ENCODE data around the gene NOX1. TPM values are rescaled to one million over a fixed set of nuclear protein-coding genes. Genes with fewer than 3 reads are reported as not detected.
A peak's percentile ranks its signal among the peaks of the same experiment; 100 is the strongest.

Gene NOX1
- 1 to 10 TPM in 1 of 4 donors, under 1 TPM in 3; 0.52 to 1.2 (median 0.90) TPM for polyA plus RNA-seq (ENCODE audit: insufficient read length in 4 of 4)

DNA sequence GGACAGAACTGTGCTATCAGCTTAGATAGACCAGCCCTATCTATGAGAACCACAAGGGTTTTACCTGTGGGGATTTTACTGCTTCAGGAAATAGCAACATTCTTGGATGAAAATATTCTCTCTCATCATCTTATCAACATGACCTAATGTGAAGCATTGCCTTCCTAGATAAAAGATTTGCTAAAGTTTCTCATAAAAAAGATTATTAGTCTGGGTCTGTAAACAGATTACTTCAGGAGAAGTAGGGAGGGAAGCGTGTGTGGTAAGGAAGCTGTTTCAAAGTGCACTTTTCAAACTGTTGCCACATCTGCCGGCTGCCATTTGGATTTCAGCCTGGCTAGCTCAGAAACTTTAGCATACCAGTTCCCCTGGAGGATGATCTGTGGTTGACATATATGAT lies at the start of gene NOX1:
Gene NOX1 (minus strand): TSS at position 35 of the 400 bp plus-strand sequence. CDS start 220 bp downstream, outside the sequence.
- no peak for DNase-seq (ENCODE audit: low read depth in 4 of 4, low spot score in 2 of 4)

DNA sequence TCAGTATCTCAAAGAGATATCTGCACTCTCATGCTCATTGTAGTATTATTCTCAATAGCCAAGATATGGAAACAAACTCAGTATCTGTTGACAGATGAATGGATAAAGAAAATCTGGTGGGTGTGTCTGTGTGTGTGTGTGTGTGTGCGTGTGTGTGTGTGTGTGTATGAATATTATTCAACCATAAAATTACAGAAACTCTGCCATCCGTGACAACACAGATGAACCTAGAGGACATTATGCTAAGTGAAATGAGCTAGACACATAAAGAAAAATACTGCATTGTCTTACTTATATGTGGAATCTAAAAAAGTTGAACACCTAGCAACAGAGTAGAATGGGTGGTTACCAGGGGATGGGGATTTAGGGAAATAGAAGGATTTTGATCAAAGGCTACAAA lies 41.4 kb upstream of the NOX1 start:
- no peak for DNase-seq (ENCODE audit: low read depth in 4 of 4, low spot score in 2 of 4)

DNA sequence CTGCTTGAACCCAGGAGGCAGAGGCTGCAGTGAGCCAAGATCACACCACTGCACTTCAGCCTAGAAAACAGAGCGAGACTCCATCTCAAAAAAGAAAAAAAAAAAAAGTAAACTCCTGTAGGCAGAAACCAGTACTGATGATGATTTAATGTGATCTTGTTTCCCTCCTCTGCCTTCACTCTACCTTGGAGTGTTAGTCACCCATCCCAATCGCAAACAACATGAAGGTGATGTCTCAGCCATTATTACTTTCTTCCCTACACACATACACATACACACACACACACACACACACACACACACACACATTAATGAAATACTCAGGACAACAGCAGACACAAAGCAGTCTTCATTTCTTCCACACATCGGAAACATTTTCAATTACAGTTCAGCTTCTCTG lies 39.0 kb upstream of the NOX1 start:
- DNase-seq (ENCODE audit: low read depth in 4 of 4, low spot score in 2 of 4): no peak

DNA sequence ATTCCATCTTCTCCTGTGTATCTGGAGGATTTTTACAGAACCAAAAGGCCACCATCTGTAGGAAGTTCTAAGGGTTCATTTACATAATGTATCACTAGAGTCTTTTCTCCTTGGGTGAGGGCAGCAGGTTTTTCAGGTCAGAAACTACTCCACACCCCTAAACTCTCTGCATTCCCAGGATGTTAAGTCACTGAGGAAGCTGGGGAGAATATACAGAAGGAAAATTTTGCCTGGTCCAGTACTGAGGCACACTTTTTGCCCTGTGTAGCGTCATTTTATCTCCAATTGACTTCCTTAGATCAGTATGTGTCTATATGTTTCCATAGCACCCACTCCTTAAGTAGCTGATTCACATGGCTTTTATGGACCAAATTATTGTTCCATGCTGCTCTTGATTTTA lies 37.6 kb upstream of the NOX1 start:
- DNase-seq (ENCODE audit: low read depth in 4 of 4, low spot score in 2 of 4): no peak

DNA sequence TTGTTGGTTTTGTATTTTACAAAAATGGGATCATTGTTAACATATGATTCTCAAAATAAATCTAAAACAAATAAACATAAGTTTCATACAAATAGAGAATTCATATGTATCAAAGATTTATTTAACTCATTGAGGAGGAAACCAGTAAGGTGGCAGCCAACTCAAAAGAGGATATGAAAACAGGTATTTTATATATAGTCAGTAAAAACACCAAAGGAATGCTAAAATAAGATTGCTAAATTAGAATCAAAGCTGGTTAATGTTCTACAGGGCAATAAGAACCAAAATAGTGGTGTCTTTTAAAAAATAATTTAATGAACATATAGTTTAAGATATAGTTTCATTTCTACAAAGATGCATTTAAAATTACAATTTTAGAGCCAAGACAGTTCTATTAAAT lies 31.5 kb upstream of the NOX1 start:
- DNase-seq (ENCODE audit: low read depth in 4 of 4, low spot score in 2 of 4): no peak

DNA sequence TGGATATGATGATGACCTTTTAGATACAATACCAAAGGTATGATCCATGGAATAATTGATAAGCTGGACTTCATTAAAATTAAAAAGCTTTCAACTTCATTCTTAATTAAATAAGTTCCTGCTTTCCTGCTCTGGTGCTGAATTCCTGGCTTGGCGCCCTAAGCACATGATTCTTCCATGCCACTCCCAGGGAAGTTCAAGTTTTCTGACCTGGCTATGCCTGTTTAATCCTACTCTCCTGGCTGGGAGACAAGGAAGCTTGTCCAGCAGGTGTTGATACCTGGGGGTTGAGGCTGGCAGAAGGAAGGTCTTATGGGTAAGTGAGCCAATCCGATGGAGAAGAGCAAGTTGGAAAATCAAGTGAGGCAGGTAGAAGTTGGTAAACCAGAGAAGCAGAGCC lies 30.3 kb upstream of the NOX1 start:
- DNase-seq (ENCODE audit: low read depth in 4 of 4, low spot score in 2 of 4): no peak

DNA sequence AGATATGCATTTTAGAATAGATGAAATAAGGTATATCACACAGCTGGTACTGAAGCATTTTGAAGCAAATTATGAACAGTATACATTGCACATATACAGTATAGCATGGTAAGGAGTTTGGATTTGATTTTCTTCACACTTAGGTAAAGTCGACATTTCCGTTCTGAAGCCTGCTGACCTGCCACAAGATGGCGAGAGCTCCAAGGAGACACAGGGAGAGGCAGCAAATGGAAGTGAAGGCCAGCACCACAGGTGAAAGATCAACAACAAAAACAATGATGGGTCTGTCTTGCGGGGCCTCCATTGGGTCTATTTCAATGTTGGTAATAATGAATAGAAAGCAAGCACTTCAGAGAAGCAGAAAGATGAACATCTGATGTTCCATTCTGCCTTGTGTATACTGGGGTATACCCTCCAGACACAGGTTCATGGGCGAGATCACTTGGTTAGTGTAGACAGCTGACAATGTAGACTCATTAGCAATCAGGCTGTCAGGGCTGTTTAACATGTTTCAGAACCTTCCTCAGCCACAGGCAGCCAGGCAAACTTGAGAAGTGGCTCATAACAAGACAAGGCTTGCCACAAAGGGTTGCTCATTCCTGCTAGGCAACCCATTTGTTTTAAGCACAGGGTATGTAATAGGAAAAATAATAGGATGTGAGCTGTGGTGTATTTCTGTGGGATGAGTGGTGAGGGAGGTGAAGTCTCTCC lies 21.4 kb upstream of the NOX1 start:
- DNase-seq (ENCODE audit: low read depth in 4 of 4, low spot score in 2 of 4): no peak

DNA sequence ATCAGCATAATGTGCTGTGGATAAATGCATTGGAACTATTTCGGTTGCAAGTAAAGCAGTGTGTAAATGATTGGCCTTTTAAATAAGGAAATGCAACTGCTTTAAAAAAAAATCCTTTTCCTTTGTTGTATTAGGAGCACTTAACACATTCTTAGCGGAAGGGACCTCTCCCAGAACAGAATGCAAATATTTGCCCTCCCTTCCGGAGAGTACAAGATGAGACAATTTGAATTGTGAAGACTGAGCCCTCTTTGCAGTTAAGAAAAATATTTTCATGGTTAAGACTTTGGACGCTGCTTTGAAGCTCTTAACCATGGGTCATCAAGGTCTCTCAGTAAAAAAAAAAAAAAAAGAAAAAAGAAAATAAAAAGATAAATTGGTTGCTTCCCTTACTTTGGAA lies 9.5 kb upstream of the NOX1 start:
- DNase-seq (ENCODE audit: low read depth in 4 of 4, low spot score in 2 of 4): no peak

DNA sequence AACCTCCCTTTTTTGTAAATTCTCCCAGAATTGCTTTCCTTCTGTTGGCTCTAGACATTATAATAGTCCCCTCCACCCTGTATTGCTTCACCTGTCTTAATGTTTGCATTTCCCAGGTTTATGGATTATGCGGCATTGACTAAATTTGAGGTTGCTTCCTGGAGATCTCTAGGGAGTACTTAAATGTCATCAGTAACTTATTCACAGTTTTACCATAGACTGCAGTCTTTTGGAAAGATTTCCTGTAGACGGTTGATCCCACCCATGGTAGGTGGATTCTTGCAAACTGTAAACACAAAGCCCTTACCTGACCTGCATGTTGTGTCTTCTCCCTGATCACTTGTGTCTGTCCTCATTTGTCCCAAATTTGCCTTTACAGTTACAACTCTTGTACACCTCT lies 6.2 kb upstream of the NOX1 start:
- no peak for DNase-seq (ENCODE audit: low read depth in 4 of 4, low spot score in 2 of 4)

DNA sequence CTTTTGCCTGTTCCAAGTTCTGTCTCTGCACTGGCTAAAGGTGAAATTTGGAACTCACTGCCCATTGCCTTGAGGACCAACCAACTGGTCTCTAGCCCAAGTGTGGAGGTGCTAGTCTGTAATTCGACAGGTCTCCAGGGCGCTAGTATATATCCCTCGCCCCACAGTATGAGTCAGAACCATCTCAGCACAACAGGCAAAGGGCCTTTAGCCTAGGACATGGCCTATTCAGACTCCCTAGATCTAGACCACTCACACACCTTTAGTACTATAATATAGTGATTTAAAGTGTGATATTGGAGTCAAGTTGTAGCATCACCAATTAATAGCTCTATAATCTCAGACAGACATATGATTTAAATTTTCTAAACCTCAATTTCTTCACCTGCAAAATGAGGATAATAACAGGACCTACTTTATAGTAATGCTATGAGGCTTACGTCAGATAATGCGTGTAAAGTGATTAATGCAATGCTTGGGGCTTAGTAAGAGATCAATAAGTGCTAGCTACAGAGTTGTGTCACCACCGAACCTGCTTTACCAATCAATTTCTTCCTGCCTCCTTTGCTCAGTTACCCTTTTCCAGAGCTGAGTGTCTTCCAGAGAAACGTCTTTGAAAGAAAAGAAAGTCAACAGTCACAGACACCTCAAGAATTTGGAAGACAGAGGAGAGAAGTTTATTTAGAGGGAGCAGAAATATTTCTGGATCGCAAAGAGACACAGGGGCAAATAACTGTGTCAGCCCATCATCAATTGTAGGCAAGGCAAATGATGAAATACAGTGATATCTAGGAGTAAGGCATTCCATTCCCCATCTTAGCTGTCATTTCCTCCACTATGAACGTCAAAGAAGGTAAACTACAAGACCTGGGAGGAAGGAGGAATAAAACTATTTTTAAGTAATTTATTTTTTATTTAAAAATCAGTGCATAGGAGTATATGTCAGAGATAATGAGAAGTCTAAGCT lies 2.3 kb downstream of the NOX1 start:
- DNase-seq (ENCODE audit: low read depth in 4 of 4, low spot score in 2 of 4): no peak

DNA sequence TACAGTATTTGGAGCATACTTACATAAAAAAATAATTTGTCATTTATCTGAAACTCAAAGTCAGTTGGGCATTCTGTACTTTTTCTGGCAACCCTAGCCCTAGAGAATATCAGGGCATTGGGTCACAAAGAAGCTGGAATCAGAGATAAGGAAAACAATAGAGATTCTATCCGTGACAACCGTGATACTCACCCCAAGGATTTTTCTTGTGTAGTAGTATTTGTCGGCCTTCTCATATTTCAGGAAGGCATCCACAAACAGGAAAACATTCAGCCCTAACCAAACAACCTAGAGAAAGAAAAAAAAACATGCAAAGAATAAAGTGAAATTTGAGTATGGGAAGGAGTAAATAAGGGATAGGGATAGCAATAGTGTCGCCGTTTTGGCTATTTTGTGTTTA lies 3.6 kb downstream of the NOX1 start:
- DNase-seq (ENCODE audit: low read depth in 4 of 4, low spot score in 2 of 4): no peak

DNA sequence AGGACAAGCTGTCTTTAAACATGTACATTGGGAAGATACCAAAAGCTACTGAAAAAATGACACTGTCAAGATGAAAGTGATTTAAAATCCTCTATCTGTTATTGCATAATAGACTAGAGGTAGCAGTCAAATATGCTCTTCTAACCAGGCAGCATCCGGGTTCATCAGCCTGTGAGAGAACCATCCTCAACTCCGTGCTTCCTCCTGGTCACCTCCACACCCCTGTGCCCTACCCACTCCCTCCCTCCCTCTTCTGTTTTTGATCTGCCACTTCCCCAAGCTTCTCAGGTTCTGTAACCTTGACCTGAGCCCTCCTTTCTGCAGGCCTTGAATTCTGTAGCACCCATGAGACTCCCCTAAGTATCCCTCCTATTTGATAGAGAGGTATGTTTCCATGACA lies 5.9 kb downstream of the NOX1 start:
- no peak for DNase-seq (ENCODE audit: low read depth in 4 of 4, low spot score in 2 of 4)

DNA sequence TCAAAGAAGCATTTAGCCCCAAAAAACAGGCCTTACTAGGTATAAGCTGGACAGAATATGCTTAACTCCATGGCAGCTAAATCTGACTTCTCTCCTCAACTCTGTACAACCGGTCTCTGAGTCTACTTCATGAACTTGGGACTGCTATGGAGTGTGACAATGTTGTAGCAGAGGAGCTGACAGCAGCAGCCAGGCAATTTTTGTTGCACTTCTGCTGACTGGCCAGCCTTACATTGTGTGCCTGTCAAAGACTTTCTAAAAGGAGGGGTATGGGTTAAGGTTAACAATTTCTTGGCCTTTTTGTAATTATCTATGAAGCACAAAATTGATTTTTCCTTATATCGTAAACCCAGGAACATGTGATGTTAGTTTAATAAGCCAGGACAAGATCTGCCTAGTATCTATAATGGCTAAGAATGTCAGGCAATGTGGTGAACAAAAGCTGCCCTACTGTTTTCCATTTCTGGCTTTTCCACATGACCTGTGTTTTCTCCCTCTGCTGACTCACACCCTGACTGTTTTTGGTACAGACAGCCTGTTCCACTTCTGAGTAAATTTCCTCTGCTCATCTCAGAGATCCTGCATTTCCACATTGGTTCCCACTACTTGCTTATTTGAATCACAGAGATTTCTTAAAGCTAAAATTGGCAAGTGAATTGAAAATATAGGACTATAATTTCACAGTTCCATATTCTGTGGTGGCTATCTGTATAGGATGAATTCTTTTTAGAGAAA lies 9.3 kb downstream of the NOX1 start:
- no peak for DNase-seq (ENCODE audit: low read depth in 4 of 4, low spot score in 2 of 4)

DNA sequence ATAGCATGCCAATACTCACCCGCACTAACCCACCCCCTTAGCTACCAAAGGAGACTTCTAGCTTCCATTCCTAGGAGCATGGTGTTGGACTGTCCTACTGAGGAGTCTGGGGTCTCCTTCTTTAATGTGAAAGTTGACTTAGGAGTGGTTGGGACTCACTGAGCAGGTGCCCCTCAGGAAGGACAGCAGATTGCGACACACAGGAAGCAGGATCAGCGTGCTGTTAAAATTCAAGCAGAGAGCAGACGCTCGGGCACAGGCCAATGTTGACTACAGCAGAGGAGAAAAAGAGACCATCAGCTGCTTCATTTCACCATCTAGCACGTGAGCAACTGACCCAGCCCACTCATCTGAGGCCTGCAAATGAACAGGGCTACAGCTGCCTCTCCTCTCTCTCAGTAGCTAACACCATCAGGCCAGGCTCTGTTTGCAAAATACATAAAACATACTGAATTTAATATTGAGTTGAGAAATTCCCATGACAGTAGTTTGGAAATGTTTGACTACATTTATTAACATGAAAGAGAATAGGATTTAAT lies 10.8 kb downstream of the NOX1 start:
- DNase-seq (ENCODE audit: low read depth in 4 of 4, low spot score in 2 of 4): peak in 2 of 4 donors; percentile 10 to 15

DNA sequence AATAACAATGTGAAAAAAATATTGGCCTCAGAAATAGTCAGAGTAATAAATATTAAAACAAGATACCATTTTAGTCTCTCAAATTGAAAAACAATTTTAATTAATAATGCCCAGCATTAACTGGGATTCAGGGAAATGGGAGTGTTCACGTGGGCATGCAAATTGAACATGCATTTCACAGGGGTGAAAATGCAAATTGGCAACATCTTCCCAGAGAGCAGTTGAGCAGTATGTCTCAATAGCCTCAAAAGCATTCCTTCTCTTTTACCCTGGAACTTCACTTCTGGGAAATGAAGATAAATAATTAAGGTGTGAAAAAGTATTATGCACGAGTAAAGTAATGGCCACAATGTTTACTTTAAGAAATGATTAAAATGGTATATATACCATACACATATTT lies 21.3 kb downstream of the NOX1 start:
- DNase-seq (ENCODE audit: low read depth in 4 of 4, low spot score in 2 of 4): no peak

DNA sequence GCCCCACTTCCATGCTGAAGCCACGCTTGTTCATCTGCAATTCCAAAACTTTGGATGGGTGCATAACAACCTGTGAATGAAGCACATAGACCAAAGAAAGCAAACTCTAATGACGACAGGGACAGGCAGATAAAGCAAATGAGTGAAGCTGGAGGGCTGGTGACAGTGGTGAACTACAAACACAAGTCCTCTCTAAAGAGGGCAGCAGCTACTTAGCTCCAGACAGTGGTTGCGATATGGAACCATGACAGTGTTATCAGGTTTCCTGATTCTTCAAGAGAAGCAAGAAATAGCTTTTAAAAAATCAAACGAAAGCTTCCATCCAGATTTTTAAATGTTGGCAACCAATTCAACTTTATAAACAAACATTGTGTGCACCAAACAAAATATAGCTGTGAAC lies 23.8 kb downstream of the NOX1 start:
- DNase-seq (ENCODE audit: low read depth in 4 of 4, low spot score in 2 of 4): no peak

DNA sequence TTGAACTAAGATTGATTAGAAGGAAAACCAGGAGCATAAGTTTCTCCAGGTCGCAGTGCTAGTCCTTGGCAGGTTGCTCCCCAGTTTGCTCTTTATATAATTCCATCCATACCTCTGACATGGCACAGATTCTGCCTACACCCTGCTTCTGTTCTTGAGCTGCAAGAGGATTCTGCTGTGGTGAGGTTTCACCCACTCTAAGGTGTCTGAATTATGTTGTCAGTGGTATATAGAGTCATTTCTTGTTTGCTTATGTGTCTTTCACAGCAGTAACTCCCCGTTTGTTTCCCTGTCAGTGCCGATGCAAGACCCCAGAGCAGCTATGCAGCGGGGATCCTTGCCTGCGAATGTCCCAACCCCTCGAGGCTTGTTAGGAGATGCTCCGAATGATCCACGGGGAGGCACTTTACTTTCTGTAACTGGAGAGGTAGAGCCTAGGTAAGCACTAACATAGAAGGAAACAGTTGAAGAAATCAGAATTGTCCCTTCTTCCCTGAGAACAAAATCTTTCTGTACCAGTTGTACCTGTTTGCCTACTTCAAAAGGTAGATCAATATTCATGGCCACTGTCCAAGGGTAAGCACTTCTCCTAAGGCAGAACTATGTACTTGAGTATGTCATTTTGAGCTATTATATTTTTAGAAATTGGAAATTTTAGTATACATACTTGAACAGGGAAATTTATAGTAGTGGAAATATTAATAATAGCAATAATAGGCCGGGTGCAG lies 42.8 kb downstream of the NOX1 start:
- no peak for DNase-seq (ENCODE audit: low read depth in 4 of 4, low spot score in 2 of 4)

DNA sequence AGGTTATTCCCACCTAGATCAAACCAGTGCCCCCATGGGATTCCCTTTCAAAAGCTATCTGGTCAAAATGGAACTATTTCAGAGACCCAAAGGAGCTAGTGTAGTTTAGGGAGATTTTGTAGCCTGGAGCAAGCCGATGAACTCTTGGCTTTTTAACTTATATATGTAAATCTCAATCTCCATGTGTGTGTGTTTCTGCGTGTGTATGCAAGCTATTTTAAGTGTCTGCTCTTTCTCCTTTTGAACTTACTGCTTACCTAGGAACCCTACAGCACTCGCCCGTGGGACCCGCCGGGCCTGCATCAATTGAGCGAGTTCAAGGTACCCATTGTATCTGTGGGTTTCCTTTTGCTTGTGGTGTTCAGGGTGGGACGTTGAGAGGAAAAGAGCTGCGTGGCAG lies 43.6 kb downstream of the NOX1 start:
- no peak for DNase-seq (ENCODE audit: low read depth in 4 of 4, low spot score in 2 of 4)

DNA sequence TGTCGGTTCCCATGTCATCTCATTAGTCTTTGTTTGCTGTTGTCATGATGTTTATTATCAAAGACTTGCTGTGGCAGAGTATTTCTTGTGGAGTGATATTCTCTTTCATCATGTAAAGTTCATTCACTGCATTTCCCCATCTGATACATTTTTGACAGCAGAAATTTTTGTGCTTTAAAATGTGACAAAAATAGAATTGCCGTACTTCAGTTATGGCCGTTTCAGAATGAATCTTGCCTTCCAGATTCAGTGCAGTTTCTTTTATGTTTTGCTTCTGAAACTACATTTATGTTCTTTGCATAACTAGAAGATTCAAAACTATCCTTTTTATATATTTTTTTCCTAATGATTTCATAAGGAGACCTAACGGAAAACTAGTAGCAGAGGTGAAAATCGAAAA lies 44.0 kb downstream of the NOX1 start:
- no peak for DNase-seq (ENCODE audit: low read depth in 4 of 4, low spot score in 2 of 4)

DNA sequence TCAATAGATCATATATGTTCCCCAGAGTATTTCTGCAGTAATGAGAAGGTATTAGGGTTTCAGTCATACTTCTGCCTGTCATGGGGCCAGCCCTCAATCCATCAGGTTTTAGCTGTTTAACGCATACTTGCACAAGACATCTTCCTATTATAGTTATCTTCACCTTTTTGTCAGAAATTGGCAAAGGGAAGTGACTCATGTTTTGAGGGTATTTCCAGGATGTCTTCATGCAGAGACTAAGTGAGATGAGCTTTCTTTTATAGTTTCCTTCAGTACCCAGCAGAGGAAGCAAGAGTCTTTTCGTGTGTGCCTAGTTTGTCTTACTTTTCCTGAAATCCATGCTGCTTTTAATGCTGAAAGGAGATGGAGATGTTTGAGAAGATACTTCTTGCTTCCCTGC lies 44.4 kb downstream of the NOX1 start:
- DNase-seq (ENCODE audit: low read depth in 4 of 4, low spot score in 2 of 4): no peak

Measured in left renal cortex interstitium (tissue), 4 donors.